Fibroblast of gingiva (primary cell): ENCODE data around the gene CT45A5.
"Not testable (repeated sequence)": the region's sequence is repeated elsewhere in the genome, so short reads cannot be mapped to it uniquely, and the experiment has no call there.

Experiments used
- DNase-seq: peaks from one replicate; pipeline ENCODE4 v3.0.0-alpha.2; 2011; ENCODE audit warnings: low read depth

The CT45A5 gene, protein sequence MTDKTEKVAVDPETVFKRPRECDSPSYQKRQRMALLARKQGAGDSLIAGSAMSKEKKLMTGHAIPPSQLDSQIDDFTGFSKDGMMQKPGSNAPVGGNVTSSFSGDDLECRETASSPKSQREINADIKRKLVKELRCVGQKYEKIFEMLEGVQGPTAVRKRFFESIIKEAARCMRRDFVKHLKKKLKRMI

GRCh38 chrX:135785403-135785802 lies at the start of gene CT45A5:
TSS of gene CT45A5 (minus strand) at chrX:135785503. CDS start at chrX:135781729, 3,774 bp downstream.
- not testable (repeated sequence) for DNase-seq

DNA sequence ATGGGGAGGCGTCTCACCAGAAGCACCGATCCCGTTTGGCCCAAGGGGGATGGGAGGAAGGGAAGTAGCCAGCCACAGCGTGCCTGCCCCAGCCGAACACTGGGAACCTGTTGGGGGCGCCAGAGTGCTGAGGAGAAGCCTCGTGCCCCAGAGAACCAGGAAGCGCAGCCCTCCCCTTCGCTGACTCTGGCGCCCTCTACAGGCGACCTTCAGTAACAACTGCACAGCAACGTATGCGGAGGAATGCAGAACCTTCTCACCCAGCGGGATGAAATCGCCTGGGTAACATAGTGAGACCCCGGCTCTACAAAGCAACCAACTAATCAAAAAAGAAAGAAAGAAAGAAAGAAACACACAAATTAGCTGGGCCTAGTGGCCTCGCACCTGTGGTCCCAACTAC lies 34.6 kb upstream of the CT45A5 start, which contains the start of gene CT45A2:
CT45A2 (minus strand) TSS at position 101 of the 400 bp plus-strand sequence. CDS start 3,747 bp downstream, outside the sequence.
- DNase-seq = not testable (repeated sequence)

DNA sequence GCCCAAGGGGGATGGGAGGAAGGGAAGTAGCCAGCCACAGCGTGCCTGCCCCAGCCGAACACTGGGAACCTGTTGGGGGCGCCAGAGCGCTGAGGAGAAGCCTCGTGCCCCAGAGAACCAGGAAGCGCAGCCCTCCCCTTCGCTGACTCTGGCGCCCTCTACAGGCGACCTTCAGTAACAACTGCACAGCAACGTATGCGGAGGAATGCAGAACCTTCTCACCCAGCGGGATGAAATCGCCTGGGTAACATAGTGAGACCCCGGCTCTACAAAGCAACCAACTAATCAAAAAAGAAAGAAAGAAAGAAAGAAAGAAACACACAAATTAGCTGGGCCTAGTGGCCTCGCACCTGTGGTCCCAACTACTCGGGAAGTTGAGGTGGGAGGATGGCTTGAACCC lies 17.4 kb upstream of the CT45A5 start, which contains the start of gene CT45A6:
CT45A6 (minus strand) TSS at position 101 of the 400 bp plus-strand sequence. CDS start 3,794 bp downstream, outside the sequence.
- DNase-seq = not testable (repeated sequence)

- not testable (repeated sequence) for DNase-seq
Measured at GRCh38 chrX:135768091-135768490, 17.2 kb downstream of the CT45A5 start, which contains the start of gene CT45A3. TSS of gene CT45A3 (minus strand) at chrX:135768191. CDS start at chrX:135764444, 3,747 bp downstream.

- DNase-seq = not testable (repeated sequence)
Measured at GRCh38 chrX:135744739-135745138, 40.6 kb downstream of the CT45A5 start.

DNA sequence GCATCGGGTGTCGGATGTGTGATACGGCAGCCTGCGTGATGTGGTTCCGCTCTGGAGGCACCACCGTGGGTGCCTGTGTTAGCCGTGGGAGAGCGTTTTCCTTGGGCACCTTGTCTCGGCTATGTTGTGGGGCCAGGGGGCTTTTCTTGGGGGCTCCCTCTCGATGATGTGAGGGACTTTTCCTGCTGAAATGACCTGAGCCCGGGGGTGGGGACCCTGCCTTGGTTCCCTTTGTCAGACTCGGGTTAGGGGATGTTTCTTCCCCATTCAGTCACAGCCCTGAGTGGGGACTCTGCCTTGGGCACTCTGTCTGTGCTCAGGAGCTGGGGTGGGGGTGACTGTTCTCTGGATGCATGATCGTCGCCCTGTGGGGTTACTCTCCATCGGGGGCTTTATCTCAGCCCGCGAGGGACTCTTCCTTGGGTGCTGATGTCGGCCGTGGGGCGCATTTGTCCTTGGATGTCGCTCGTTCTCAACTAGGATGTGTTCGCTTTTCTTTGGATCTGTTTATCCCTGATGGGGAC lies 44.0 kb downstream of the CT45A5 start:
- DNase-seq = no peak

DNA sequence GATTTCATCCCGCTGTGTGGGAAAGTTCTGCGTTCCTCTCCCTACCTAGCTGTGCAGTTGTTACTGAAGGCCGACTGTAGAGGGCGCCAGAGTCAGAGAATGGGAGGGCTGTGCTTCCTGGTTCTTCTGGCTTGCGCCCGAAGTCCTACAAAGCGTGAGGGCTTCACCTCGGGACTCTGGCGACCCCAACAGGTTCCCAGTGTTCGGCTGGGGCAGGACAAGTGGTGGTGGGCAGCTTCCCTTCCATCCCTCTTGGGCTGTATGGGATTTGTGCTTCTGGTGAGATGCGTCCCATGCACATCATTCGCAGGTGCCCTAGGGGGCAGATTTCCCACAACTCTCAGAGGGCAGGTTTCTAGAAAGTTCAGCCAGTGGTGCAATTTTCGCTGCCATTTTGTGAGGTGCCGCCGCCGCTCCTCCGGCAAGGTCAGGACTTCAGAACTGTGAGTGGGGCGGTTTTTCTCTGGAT lies 44.6 kb downstream of the CT45A5 start:
- no peak for DNase-seq

DNA sequence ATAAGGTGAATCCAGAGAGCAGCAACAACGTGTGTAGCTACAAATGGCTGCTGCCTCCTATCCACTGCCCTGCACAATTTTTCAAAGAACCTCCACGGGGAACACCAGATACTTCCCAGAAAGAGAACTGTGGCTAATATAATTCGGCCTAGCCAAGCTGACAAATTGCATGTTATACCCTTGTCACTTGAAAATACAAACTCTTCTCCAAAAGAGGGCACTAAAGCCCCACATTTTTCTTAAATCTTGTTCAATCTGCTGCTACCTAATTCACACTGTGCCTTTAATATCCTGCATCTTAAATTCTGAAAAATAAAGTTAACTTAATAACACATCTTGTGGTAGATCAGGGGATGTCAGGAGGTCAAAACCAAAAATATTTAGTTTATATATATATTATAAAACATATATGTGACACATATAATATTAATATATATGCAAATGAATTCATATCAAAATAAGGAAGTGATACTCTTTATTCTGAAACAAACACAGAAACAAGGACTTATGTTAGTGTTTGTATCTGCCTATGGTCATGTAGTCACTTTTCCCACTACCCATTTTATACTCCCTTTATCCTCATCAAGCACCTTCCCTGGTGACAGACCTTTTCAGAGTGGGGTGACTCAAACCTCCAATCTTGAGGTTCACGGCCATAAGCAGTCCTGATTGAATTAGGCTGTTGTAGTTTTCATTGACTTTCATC lies 47.8 kb downstream of the CT45A5 start:
- DNase-seq = no peak

- not testable (repeated sequence) for DNase-seq
Measured at GRCh38 chrX:135734666-135735065, 50.6 kb downstream of the CT45A5 start.
